K562 (cell line): ENCODE results near the gene SEC11A. TPM values are rescaled to one million over a fixed set of nuclear protein-coding genes. Genes with fewer than 3 reads are reported as not detected.
A peak's percentile ranks its signal among the peaks of the same experiment; 100 is the strongest.

ENCODE experiments used
- ASH1L ChIP-seq: fragments of 450-650 bp; IDR thresholded peaks from 2 replicates; pipeline ENCODE4 v1.6.1; 2018; ENCODE audit warnings: borderline replicate concordance, mild to moderate bottlenecking, low read depth; ENCODE audit not compliant: partially characterized antibody
- BDP1 ChIP-seq: IDR thresholded peaks from 3 replicates; pipeline ENCODE4 v1.6.1; 2011; ENCODE audit not compliant: insufficient read length, insufficient read depth
- CHD1 ChIP-seq: fragments of 200-600 bp; sonication (generic); IDR thresholded peaks from one replicate; pipeline ENCODE4 v1.6.1; 2012; ENCODE audit warnings: mild to moderate bottlenecking, moderate library complexity, low read length, inconsistent platforms
- ETV1 ChIP-seq: fragments of 450-650 bp; conservative IDR thresholded peaks from 2 replicates; pipeline ENCODE4 v1.6.1; 2016; ENCODE audit warnings: missing genetic modification characterization, control low read depth, low read depth, missing compliant biosample characterization
- GATA2 ChIP-seq: sonication (generic); formaldehyde crosslinking; IDR thresholded peaks from 2 replicates; pipeline ENCODE4 v1.4.0; 2020; ENCODE audit warnings: mild to moderate bottlenecking, missing genetic modification reagents
- L3MBTL2 ChIP-seq: fragments of 450-650 bp; IDR thresholded peaks from 2 replicates; pipeline ENCODE4 v1.6.1; 2016; ENCODE audit warnings: mild to moderate bottlenecking, moderate library complexity
- MYC ChIP-seq, 2 experiments: fragments of 250-450 bp in 1 of 2; sonication (Bioruptor Pico) in 1 of 2; IDR thresholded peaks; 2 replicates each; pipeline versions ENCODE4 v1.5.1 to v1.6.1; 2012 to 2021; ENCODE audit warnings: low read depth in 2 of 2, borderline replicate concordance in 1 of 2, improper control_type of control experiment in 1 of 2, low read length in 1 of 2, mild to moderate bottlenecking in 1 of 2, moderate library complexity in 1 of 2
- NFIC ChIP-seq: fragments of 450-650 bp; IDR thresholded peaks from 2 replicates; pipeline ENCODE4 v1.6.1; 2017; ENCODE audit warnings: mild to moderate bottlenecking, inconsistent platforms
- PRPF4 ChIP-seq: fragments of 200-400 bp; formaldehyde crosslinking; IDR thresholded peaks from one replicate; pipeline ENCODE4 v1.6.1; 2017; ENCODE audit warnings: low read length, low read depth, mild to moderate bottlenecking; ENCODE audit not compliant: insufficient read depth, poor library complexity, severe bottlenecking
- TGIF2 ChIP-seq: sonication (generic); formaldehyde crosslinking; IDR thresholded peaks from 2 replicates; pipeline ENCODE4 v1.8.1; 2022; ENCODE audit warnings: mild to moderate bottlenecking, missing genetic modification reagents, moderate library complexity
- ZC3H11A ChIP-seq: IDR thresholded peaks from 2 replicates; pipeline ENCODE4 v1.6.1; 2012; ENCODE audit warnings: low read depth, low read length, improper control_type of control experiment
- polyA plus RNA-seq, 8 experiments: library from polyadenylated mRNA; depleted of rRNA in 4 of 8; stranded (reverse) in 5 of 8; unstranded in 3 of 8; fragments of >200 nt; fragmentation: Nextera tagmentation in 2 of 8; fragmentation: Illumina TruSeq in 1 of 8; extraction: Ambion mirVana in 2 of 8; extraction: Trizol in 1 of 8; gene quantifications; 2 replicates each; pipeline versions ENCODE4 v1.2.1 to v1.2.3, GENCODE V29; 2011 to 2014; ENCODE audit warnings: inconsistent platforms in 1 of 8, missing spikeins in 1 of 8
- total RNA-seq, 7 experiments: library from RNA; depleted of rRNA in 6 of 7; stranded (reverse); fragments of >200 nt in 6 of 7; fragmentation: Illumina TruSeq in 2 of 7; extraction: Trizol in 2 of 7; gene quantifications; 2 replicates each; pipeline versions ENCODE4 v1.2.1 to v1.2.3, GENCODE V29; 2011 to 2021; ENCODE audit warnings: low replicate concordance in 1 of 7
- TF ChIP-seq, protein P1 (sequence below): sonication (generic); formaldehyde crosslinking; IDR thresholded peaks from 2 replicates; pipeline ENCODE4 v1.8.1; 2023; ENCODE audit warnings: mild to moderate bottlenecking, missing genetic modification reagents
- TF ChIP-seq, protein P2 (sequence below): sonication (generic); formaldehyde crosslinking; IDR thresholded peaks from 2 replicates; pipeline ENCODE4 v1.8.1; 2023; ENCODE audit warnings: missing genetic modification reagents, mild to moderate bottlenecking, borderline replicate concordance
- TF ChIP-seq, protein P3 (sequence below), 2 experiments: IDR thresholded peaks; 2 replicates each; pipeline ENCODE4 v1.6.1; 2011; ENCODE audit warnings: borderline replicate concordance in 1 of 2, control low read depth in 1 of 2, low read depth in 1 of 2, low read length in 1 of 2, mild to moderate bottlenecking in 1 of 2, mixed read lengths in 1 of 2, moderate library complexity in 1 of 2; ENCODE audit not compliant: insufficient read depth in 1 of 2, insufficient read length in 1 of 2, poor library complexity in 1 of 2, severe bottlenecking in 1 of 2; ENCODE audit errors: extremely low read depth in 1 of 2
- TF ChIP-seq, protein P4 (sequence below): fragments of 250-450 bp; sonication (Bioruptor Pico); IDR thresholded peaks from 2 replicates; pipeline ENCODE4 v1.8.0; 2022; ENCODE audit warnings: moderate library complexity, mild to moderate bottlenecking, inconsistent platforms
- TF ChIP-seq, protein P5 (sequence below): sonication (generic); formaldehyde crosslinking; IDR thresholded peaks from 2 replicates; pipeline ENCODE4 v1.9.0; 2022; ENCODE audit warnings: mild to moderate bottlenecking, missing genetic modification reagents

The SEC11A gene
- total and polyA plus RNA-seq, 9 of the 15 experiments (the other 6 are each of a cell fraction or from before 2014, with no cell fraction given): 175 to 310 (median 229) TPM

DNA sequence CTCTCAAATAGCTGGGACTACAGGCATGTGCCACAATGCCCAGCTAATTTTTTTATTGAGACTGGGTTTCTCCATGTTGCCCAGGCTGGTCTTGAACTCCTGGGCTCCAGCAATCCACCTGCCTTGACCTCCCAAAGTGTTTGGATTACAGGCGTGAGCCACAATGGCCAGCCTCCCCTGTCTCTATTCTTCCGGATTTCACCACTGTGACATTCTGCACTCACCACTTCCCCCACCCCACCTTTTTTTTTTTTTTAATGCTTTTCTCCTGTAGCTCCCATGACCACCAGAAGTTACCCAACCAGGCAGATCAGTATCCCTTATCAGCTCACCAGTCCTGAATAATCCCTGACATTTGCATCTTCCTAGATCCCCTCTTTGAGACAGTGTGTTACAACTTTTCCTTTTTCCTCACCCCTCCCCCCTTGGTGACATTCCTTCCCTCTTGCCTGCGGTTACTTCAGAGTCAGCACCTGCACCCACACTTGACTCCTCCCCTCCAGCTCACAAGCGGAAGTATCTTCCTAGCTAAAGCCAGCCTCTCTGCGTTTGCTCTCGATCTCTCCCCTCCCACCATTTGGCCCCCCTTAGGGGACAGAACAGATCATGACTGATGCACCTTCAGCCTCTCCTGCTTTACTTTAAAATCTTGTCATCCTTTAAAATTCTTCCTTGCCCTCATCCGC lies 19.0 kb upstream of the SEC11A start (continued):
- TF ChIP-seq, protein P1, sequence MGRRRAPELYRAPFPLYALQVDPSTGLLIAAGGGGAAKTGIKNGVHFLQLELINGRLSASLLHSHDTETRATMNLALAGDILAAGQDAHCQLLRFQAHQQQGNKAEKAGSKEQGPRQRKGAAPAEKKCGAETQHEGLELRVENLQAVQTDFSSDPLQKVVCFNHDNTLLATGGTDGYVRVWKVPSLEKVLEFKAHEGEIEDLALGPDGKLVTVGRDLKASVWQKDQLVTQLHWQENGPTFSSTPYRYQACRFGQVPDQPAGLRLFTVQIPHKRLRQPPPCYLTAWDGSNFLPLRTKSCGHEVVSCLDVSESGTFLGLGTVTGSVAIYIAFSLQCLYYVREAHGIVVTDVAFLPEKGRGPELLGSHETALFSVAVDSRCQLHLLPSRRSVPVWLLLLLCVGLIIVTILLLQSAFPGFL: no peak
- TF ChIP-seq ETV1 (tag): peak; percentile 81
- TF ChIP-seq ASH1L: peak; percentile 69
- TF ChIP-seq GATA2 (CRISPR knock-in tag): 0 out of 2 replicates have a peak, but pooled peaks have one; percentile 26
- no peak for TF ChIP-seq BDP1
- TF ChIP-seq NFIC: peak; percentile 32; the same call in 1 of the 2 replicates
- no peak for TF ChIP-seq ZC3H11A
- TF ChIP-seq, protein P2, sequence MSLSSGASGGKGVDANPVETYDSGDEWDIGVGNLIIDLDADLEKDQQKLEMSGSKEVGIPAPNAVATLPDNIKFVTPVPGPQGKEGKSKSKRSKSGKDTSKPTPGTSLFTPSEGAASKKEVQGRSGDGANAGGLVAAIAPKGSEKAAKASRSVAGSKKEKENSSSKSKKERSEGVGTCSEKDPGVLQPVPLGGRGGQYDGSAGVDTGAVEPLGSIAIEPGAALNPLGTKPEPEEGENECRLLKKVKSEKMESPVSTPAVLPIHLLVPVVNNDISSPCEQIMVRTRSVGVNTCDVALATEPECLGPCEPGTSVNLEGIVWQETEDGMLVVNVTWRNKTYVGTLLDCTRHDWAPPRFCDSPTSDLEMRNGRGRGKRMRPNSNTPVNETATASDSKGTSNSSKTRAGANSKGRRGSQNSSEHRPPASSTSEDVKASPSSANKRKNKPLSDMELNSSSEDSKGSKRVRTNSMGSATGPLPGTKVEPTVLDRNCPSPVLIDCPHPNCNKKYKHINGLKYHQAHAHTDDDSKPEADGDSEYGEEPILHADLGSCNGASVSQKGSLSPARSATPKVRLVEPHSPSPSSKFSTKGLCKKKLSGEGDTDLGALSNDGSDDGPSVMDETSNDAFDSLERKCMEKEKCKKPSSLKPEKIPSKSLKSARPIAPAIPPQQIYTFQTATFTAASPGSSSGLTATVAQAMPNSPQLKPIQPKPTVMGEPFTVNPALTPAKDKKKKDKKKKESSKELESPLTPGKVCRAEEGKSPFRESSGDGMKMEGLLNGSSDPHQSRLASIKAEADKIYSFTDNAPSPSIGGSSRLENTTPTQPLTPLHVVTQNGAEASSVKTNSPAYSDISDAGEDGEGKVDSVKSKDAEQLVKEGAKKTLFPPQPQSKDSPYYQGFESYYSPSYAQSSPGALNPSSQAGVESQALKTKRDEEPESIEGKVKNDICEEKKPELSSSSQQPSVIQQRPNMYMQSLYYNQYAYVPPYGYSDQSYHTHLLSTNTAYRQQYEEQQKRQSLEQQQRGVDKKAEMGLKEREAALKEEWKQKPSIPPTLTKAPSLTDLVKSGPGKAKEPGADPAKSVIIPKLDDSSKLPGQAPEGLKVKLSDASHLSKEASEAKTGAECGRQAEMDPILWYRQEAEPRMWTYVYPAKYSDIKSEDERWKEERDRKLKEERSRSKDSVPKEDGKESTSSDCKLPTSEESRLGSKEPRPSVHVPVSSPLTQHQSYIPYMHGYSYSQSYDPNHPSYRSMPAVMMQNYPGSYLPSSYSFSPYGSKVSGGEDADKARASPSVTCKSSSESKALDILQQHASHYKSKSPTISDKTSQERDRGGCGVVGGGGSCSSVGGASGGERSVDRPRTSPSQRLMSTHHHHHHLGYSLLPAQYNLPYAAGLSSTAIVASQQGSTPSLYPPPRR (CRISPR knock-in tag): no peak
- TF ChIP-seq CHD1: no peak
- TF ChIP-seq, protein P3, sequence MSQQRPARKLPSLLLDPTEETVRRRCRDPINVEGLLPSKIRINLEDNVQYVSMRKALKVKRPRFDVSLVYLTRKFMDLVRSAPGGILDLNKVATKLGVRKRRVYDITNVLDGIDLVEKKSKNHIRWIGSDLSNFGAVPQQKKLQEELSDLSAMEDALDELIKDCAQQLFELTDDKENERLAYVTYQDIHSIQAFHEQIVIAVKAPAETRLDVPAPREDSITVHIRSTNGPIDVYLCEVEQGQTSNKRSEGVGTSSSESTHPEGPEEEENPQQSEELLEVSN (IDR thresholded peaks at IDR 0.05; ENCODE audit: borderline replicate concordance in 1 of 2, extremely low read depth in 1 of 2, insufficient read depth in 1 of 2, insufficient read length in 1 of 2, low read depth in 1 of 2, low read length in 1 of 2, poor library complexity in 1 of 2, severe bottlenecking in 1 of 2): no peak
- TF ChIP-seq, protein P4, sequence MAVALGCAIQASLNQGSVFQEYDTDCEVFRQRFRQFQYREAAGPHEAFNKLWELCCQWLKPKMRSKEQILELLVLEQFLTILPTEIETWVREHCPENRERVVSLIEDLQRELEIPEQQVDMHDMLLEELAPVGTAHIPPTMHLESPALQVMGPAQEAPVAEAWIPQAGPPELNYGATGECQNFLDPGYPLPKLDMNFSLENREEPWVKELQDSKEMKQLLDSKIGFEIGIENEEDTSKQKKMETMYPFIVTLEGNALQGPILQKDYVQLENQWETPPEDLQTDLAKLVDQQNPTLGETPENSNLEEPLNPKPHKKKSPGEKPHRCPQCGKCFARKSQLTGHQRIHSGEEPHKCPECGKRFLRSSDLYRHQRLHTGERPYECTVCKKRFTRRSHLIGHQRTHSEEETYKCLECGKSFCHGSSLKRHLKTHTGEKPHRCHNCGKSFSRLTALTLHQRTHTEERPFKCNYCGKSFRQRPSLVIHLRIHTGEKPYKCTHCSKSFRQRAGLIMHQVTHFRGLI: no peak
- TF ChIP-seq PRPF4: no peak
- TF ChIP-seq L3MBTL2: 0 out of 2 replicates have a peak, but pooled peaks have one; percentile 40
- TF ChIP-seq, protein P5, sequence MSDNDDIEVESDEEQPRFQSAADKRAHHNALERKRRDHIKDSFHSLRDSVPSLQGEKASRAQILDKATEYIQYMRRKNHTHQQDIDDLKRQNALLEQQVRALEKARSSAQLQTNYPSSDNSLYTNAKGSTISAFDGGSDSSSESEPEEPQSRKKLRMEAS (CRISPR knock-in tag): no peak
- no peak for TF ChIP-seq TGIF2 (CRISPR knock-in tag)
- TF ChIP-seq MYC (IDR thresholded peaks at IDR 0.05; ENCODE audit: low read depth, low read length): peak; percentile 90
- TF ChIP-seq MYC (CRISPR knock-in tag; IDR thresholded peaks at IDR 0.05; ENCODE audit: borderline replicate concordance, low read depth): no peak
